GM19372 (cell line): ENCODE data around the gene PRIMPOL.
"Not testable (repeated sequence)": the region's sequence is repeated elsewhere in the genome, so short reads cannot be mapped to it uniquely, and the experiment has no call there.

ENCODE experiments used
- ATAC-seq: cut with Tn5 transposase; IDR thresholded peaks from one replicate; pipeline ENCODE4 v1.9.1; 2021; ENCODE audit warnings: mild to moderate bottlenecking, low read depth, moderate library complexity; ENCODE audit not compliant: unreplicated experiment

Gene PRIMPOL

DNA sequence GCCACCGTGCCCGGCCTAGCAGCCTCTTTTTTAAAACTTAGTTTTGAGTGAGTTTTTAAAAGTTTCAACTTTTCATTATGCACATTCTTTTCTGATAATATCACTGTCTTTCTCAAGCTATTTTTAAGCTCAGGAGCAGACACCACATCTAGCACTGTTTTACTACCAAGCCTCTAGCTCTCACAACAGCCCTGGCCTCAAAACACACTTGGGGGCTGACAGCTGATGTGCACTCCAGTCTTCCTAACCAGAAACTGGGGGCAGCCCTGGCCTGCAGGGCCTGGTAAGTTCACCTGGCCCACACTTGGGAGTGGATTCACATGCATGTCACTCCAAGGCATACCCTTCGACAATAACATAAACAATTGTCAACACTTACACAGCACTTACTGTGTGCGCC is 50.4 kb downstream of the PRIMPOL start:
- no peak for ATAC-seq

DNA sequence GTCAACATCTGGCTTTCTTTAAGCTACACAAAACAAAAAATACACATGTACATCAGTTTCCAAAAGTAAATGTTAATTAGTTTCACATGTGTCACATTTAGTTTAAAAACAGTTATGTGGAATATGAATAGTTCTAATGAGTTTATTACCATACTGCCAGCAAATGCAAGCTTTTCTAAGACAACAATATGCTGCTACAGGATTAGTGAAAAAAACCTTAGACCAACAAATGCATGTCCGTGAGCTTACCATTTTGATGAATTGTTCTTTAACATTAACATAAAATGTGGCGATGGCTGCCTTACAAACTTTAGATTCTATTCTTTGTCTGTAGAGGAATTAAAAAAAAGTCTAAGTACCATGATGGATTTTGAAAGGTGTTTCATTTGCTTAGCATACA is 52.6 kb downstream of the PRIMPOL start:
- ATAC-seq = no peak

- no peak for ATAC-seq
Observed at GRCh38 chr4:184705692-184706091, 56.2 kb downstream of the PRIMPOL start.

GRCh38 chr4:184706453-184706852 is 56.9 kb downstream of the PRIMPOL start:
- no peak for ATAC-seq

- no peak for ATAC-seq
Observed at GRCh38 chr4:184712322-184712721, 62.8 kb downstream of the PRIMPOL start.

GRCh38 chr4:184713887-184714286 is 64.3 kb downstream of the PRIMPOL start:
- no peak for ATAC-seq

- ATAC-seq = no peak
Observed at GRCh38 chr4:184715526-184715925, 66.0 kb downstream of the PRIMPOL start.

DNA sequence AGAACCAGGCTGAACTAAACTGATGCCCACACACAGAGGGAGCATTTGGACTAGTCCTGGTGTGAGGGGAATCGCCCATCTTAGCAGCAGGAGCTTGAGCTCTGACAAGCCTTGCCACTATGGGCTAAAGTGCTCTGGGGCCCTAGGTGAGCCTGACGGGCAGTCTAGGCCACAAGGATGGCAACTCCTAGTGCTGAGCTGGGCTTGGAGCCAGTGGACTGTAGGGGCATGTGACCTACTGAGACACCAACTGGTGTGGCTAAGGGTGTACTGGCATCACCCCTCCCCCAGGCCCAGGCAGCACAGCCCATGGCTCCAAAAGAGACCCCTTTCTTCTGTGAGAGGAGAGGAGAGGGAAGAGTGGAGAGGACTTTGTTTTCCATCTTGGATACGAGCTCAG is 69.9 kb downstream of the PRIMPOL start:
- no peak for ATAC-seq

- ATAC-seq = no peak
Observed at GRCh38 chr4:184721254-184721653, 71.7 kb downstream of the PRIMPOL start.

- no peak for ATAC-seq
Observed at GRCh38 chr4:184722798-184723197, 73.3 kb downstream of the PRIMPOL start.

GRCh38 chr4:184727430-184727829 is 77.9 kb downstream of the PRIMPOL start:
- ATAC-seq = no peak

DNA sequence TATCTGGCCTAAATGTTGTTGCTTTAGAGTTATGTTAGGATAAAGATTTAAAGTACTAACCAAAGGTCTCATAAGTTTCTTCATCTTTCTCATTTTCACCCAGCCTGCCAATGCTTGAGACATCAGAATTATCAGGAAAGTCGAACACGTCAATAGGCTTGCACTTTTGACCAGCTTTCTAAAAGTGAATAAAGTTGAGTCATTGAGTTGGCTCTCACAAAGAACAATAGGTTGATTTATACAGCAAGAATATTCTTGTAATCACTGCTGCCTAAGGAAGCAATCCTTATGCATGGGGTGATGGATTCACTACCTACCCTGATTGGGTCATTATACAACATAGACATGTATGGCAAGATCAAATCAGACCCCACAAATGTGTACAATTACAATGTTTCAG is 79.3 kb downstream of the PRIMPOL start:
- ATAC-seq = no peak

- no peak for ATAC-seq
Observed at GRCh38 chr4:184729946-184730345, 80.4 kb downstream of the PRIMPOL start.

- no peak for ATAC-seq
Observed at GRCh38 chr4:184731056-184731455, 81.5 kb downstream of the PRIMPOL start.

- no peak for ATAC-seq
Observed at GRCh38 chr4:184732126-184732525, 82.6 kb downstream of the PRIMPOL start.

GRCh38 chr4:184733654-184734524 is 84.4 kb downstream of the PRIMPOL start, which contains the start of gene CENPU:
Gene CENPU, minus strand, starts transcription at chr4:184734096. Its CDS starts 34 bp downstream, at chr4:184734062.
- peak; percentile 89 for ATAC-seq

GRCh38 chr4:184734758-184735157 is 85.2 kb downstream of the PRIMPOL start:
- no peak for ATAC-seq

DNA sequence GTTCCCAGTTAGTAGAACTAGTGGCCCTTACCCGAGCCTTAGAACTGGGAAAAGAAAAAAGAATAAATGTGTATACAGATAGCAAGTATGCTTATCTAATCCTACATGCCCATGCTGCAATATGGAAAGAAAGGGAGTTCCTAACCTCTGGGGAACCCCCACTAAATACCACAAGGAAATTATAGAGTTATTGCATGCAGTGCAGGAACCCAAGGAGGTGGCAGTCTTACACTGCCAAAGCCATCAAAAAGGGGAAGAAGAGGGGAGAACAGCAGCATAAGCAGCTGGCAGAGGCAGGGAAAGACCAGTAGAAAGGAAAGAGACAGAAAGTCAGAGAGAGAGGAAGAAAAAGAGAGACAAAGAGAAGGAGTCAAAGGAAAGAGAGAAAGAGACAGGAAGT is 90.0 kb downstream of the PRIMPOL start:
- ATAC-seq = not testable (repeated sequence)

DNA sequence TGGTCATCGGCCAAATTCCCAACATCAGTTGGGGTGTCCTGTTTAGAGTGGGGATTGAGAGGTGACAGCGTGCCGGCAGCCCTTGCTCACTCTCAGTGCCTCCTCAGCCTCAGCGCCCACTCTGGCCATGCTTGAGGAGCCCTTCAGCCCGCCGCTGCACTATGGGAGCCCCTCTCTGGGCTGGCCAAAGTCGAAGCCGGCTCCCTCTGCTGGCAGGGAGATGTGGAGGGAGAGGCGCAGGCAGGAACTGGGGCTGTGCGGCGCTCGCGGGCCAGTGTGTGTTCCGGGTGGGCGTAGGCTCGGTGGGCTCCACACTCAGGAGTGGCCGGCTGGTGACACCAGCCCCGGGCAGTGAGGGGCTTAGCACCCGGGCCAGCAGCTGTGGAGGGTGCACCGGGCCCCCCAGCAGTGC is 91.4 kb downstream of the PRIMPOL start:
- no peak for ATAC-seq

DNA sequence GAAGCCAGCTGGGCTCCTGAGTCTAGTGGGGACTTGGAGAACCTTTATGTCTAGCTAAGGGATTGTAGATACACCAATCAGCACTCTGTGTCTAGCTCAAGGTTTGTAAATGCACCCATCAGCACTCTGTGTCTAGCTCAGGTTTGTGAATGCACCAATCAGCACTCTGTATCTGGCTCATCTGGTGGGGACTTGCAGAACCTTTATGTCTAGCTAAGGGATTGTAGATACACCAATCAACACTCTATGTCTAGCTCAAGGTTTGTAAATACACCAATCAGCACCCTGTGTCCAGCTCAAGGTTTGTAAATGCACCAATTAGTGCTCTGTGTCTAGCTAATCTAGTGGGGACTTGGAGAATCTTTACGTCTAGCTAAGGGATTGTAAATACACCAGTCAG is 92.1 kb downstream of the PRIMPOL start:
- ATAC-seq = not testable (repeated sequence)

GRCh38 chr4:184743650-184744049 is 94.1 kb downstream of the PRIMPOL start:
- no peak for ATAC-seq

- no peak for ATAC-seq
Observed at GRCh38 chr4:184744236-184744635, 94.7 kb downstream of the PRIMPOL start.
